Measurements from ENCODE around the gene DES.

DES gene

DNA sequence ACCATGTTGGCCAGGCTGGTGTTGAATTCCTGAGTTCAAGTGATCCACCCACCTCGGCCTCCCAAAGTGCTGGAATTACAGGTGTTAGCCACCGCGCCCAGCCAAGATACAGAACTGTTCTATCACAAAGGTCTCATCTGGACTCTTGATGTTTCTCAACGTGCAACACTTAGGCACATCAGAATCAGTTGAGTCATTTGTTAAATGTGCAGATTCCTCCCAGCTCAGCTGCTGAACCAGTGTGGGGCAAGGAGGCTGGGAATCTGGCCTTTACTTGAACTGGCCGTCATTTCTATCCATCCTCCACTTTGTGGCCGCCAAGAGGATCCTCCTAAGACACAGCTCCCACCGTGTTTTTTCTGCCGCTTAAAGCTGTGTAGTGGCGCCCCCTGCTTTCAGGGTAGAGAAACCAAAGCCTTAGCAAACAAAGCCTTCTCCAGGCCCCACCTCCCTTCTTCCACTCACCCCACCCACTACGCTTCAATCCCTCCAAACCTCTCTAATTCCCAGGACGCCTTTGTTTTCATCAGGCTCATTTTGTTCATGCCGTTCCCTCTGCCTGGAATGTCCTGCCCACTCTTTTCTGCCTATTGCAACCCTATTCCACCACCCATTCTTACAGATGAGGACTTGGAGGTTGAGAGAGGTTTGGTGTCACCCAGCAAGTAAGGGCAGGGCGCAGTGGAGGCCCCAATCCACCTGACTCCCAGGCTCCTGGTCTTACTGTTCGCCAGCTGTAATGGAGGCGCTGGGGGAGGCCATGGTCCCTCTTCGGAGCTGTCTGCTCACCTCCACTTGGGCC is 15.7 kb downstream of the DES start:
- no peak for TF ChIP-seq POLR2A (IDR thresholded peaks at IDR 0.05; ENCODE audit: low read length)
- no peak for TF ChIP-seq GATA1 (IDR thresholded peaks at IDR 0.05; ENCODE audit: low read depth, low read length)
- DNase-seq: peak; percentile 61 to 62

DNA sequence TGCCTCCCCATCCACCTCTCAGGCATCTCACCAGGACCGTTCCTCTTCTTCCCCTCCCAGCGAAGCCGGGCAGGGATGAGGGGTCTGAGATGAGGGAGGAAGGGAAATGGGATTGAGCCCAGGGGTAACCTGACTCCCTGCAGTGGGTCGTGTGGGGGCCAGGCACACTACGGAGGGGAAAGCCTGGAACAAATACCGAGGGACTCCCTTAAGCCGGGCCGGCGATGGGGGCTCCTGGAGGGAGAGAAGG is 16.2 kb downstream of the DES start:
- DNase-seq: no peak
- TF ChIP-seq POLR2A (IDR thresholded peaks at IDR 0.05; ENCODE audit: low read length) (no peak), GATA1 (IDR thresholded peaks at IDR 0.05; ENCODE audit: low read depth, low read length) (no peak)

DNA sequence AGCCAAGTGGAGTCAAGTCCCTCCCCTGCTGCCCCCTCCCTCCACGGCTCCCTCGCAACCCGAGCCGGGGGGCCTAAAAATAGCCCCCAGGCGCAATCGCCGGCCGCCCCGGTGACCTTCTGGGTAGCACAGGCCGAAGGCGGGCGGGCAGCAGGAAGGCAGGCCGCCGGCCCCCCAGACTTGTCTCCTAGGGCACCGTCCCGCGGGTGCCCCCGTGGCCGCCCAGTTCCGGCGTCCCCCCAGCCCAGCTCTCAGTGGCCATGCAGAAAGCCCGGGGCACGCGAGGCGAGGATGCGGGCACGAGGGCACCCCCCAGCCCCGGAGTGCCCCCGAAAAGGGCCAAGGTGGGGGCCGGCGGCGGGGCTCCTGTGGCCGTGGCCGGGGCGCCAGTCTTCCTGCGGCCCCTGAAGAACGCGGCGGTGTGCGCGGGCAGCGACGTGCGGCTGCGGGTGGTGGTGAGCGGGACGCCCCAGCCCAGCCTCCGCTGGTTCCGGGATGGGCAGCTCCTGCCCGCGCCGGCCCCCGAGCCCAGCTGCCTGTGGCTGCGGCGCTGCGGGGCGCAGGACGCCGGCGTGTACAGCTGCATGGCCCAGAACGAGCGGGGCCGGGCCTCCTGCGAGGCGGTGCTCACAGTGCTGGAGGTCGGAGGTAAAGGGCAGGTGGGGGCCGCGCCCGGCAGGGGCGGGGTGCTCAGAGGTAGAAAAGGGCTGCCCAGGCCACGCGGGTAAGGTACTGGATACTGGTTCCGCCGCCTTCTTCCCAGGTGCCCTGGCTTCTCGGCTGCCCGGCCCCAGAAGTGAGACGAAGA is 16.7 kb downstream of the DES start, which contains the start of gene SPEG:
Gene SPEG, plus strand, starts transcription at position 126 of the 808 bp plus-strand sequence. Its CDS starts 135 bp downstream, at position 261.
- DNase-seq: no peak
- TF ChIP-seq GATA1 (IDR thresholded peaks at IDR 0.05; ENCODE audit: low read depth, low read length) (no peak), POLR2A (IDR thresholded peaks at IDR 0.05; ENCODE audit: low read length) (no peak)

DNA sequence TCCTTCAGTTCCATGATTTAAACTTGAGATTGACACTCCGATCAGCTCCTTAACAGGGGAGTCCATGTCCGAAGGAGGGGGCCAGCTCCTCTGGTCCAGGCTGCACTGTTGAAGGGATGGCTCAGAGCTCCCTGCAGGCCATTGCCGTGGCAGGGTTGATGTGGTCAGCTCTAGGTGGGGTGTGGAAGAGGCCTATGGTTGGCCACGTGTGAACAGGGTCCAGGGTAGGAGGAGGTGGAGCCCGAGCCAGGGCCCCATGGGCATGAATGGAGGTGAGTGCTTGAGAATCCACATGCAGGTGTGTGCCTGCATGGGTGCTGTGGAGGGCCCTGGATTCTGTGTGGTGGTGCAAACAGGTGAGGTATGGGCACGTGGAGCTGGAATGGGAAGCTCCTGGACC is 17.5 kb downstream of the DES start:
- TF ChIP-seq GATA1 (IDR thresholded peaks at IDR 0.05; ENCODE audit: low read depth, low read length) (no peak), POLR2A (IDR thresholded peaks at IDR 0.05; ENCODE audit: low read length) (no peak)
- DNase-seq: no peak

DNA sequence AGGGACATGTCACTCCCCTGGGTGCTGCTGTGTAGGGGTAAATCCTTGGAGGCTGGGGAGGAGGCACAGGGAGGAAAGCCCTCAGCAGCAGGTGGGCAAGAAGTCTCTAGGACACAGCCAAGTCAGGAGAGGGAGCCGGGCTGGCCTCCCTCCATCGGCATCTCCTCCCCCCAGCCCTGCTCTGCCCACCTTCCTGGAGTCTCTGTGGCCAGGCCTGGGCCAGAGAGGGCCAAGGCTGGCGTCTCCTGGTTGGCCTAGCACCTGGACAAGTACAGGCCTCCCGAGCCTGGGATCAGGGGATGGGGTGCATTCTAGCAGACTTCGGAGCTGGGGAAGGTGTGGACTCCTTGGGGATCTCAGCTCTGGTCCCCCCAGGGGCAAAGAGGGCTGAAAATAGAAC is 18.3 kb downstream of the DES start:
- DNase-seq: no peak
- TF ChIP-seq POLR2A (IDR thresholded peaks at IDR 0.05; ENCODE audit: low read length): no peak
- no peak for TF ChIP-seq GATA1 (IDR thresholded peaks at IDR 0.05; ENCODE audit: low read depth, low read length)

DNA sequence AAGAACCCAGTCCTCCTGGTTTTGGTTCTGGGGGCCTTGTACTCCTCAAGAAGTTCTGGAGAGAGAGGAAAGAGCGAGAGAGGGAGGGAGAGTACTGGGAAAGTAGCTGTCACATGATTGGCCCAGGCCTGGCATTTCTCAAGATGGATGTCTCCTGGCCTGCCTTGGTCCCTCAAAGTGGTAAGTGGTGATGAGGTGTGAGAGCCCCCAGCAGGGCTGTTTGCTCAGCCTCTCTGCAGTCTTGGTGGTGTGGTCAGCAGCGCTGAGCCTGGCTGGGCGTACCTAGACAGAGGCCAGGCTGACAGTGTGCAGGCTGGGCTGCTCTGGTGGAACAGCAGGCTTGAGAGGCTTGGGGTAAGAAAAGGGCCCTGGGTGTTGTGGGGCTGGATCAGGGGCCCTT is 19.0 kb downstream of the DES start:
- no peak for DNase-seq
- TF ChIP-seq GATA1 (IDR thresholded peaks at IDR 0.05; ENCODE audit: low read depth, low read length) (no peak), POLR2A (IDR thresholded peaks at IDR 0.05; ENCODE audit: low read length) (no peak)

GRCh38 chr2:219437690-219438206 is 19.6 kb downstream of the DES start:
- DNase-seq: no peak
- TF ChIP-seq POLR2A (IDR thresholded peaks at IDR 0.05; ENCODE audit: low read length) (no peak), GATA1 (IDR thresholded peaks at IDR 0.05; ENCODE audit: low read depth, low read length) (no peak)

- TF ChIP-seq POLR2A (IDR thresholded peaks at IDR 0.05; ENCODE audit: low read length) (no peak), GATA1 (IDR thresholded peaks at IDR 0.05; ENCODE audit: low read depth, low read length) (no peak)
- no peak for DNase-seq
These were observed 20.3 kb downstream of the DES start for GRCh38 chr2:219438453-219438852.

DNA sequence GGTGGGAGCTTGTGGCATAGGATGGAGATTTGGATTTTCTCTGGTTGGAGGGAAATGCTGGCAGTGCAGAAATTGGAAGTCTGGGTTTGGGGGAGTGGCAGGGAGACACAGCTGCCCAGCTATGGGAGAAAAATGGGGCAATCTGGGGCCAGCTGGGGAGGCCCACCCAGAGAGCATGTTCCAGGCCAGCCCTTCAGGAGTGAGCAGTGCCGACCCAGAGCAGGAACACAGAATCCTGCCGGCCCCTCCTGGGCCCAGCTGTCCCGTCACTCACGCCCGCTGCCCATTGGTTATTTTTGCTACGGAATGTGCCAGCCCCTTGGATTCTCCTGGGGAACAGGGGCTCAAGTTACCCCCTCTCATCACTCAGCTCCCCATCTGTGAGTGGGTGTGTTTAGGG is 21.3 kb downstream of the DES start:
- TF ChIP-seq POLR2A (IDR thresholded peaks at IDR 0.05; ENCODE audit: low read length) (no peak), GATA1 (IDR thresholded peaks at IDR 0.05; ENCODE audit: low read depth, low read length) (no peak)
- no peak for DNase-seq

GRCh38 chr2:219440388-219441256 is 22.4 kb downstream of the DES start:
- no peak for DNase-seq
- no peak for TF ChIP-seq GATA1 (IDR thresholded peaks at IDR 0.05; ENCODE audit: low read depth, low read length)
- TF ChIP-seq POLR2A (IDR thresholded peaks at IDR 0.05; ENCODE audit: low read length): no peak

GRCh38 chr2:219441451-219442255 is 23.5 kb downstream of the DES start:
- TF ChIP-seq GATA1 (IDR thresholded peaks at IDR 0.05; ENCODE audit: low read depth, low read length): no peak
- no peak for TF ChIP-seq POLR2A (IDR thresholded peaks at IDR 0.05; ENCODE audit: low read length)
- no peak for DNase-seq

- TF ChIP-seq GATA1 (IDR thresholded peaks at IDR 0.05; ENCODE audit: low read depth, low read length): no peak
- no peak for TF ChIP-seq POLR2A (IDR thresholded peaks at IDR 0.05; ENCODE audit: low read length)
- no peak for DNase-seq
These were observed 24.3 kb downstream of the DES start for GRCh38 chr2:219442256-219443015.

All from erythroblast (primary cell).